ENCODE measurements around the gene ZSWIM9. TPM values are rescaled to one million over a fixed set of nuclear protein-coding genes. Genes with fewer than 3 reads are reported as not detected.

Gene ZSWIM9
- total RNA-seq, 1 experiment from 2014 or later: 7.0 TPM

Other genes starting within 250 kb of the ZSWIM9 start
- not detected in 2 replicates for gene BSPH1, start 178.5 kb upstream of the ZSWIM9 start, total RNA-seq (2014; rRNA removed; shearing (Covaris generic); ENCODE audit: low replicate concordance)
- not detected in 2 replicates for gene ELSPBP1, start 176.0 kb upstream of the ZSWIM9 start, total RNA-seq (2014; rRNA removed; shearing (Covaris generic); ENCODE audit: low replicate concordance)
- not detected in 2 replicates for gene CABP5, start 126.6 kb upstream of the ZSWIM9 start, total RNA-seq (2014; rRNA removed; shearing (Covaris generic); ENCODE audit: low replicate concordance)
- 19.9 and 22.9 TPM in 2 replicates for gene PLA2G4C, start 59.9 kb upstream of the ZSWIM9 start, total RNA-seq (2014; rRNA removed; shearing (Covaris generic); ENCODE audit: low replicate concordance)
- 131 and 146 TPM in 2 replicates for gene LIG1, start 336 bp upstream of the ZSWIM9 start, total RNA-seq (2014; rRNA removed; shearing (Covaris generic); ENCODE audit: low replicate concordance)
- gene CARD8, start 85.2 kb downstream of the ZSWIM9 start, total RNA-seq (2014; rRNA removed; shearing (Covaris generic); ENCODE audit: low replicate concordance): 11.5 and 13.5 TPM in 2 replicates
- gene ZNF114, start 99.4 kb downstream of the ZSWIM9 start, total RNA-seq (2014; rRNA removed; shearing (Covaris generic); ENCODE audit: low replicate concordance): 7.1 and 7.9 TPM in 2 replicates
- gene EMP3, start 154.9 kb downstream of the ZSWIM9 start, total RNA-seq (2014; rRNA removed; shearing (Covaris generic); ENCODE audit: low replicate concordance): 119 and 124 TPM in 2 replicates
- gene TMEM143, start 193.3 kb downstream of the ZSWIM9 start, total RNA-seq (2014; rRNA removed; shearing (Covaris generic); ENCODE audit: low replicate concordance): 7.6 and 12.2 TPM in 2 replicates
- gene SYNGR4, start 193.7 kb downstream of the ZSWIM9 start, total RNA-seq (2014; rRNA removed; shearing (Covaris generic); ENCODE audit: low replicate concordance): 0.20 TPM in 1 of 2 replicates, not detected in the other
- gene KDELR1, start 220.9 kb downstream of the ZSWIM9 start, total RNA-seq (2014; rRNA removed; shearing (Covaris generic); ENCODE audit: low replicate concordance): 119 and 155 TPM in 2 replicates
- gene GRIN2D, start 223.0 kb downstream of the ZSWIM9 start, total RNA-seq (2014; rRNA removed; shearing (Covaris generic); ENCODE audit: low replicate concordance): 0.34 TPM in 1 of 2 replicates, not detected in the other